HG02973 (cell line): Measurements from ENCODE around the gene GPRC5B.
A peak's percentile ranks its signal among the peaks of the same experiment; 100 is the strongest.

Experiments
- ATAC-seq: cut with Tn5 transposase; IDR thresholded peaks from one replicate; pipeline ENCODE4 v1.9.1; 2021; ENCODE audit warnings: moderate library complexity; ENCODE audit not compliant: unreplicated experiment

GPRC5B gene

GRCh38 chr16:19898924-19899604, 14.4 kb upstream of the GPRC5B start:
- ATAC-seq: no peak

- ATAC-seq: no peak
These were observed 13.5 kb upstream of the GPRC5B start for GRCh38 chr16:19898166-19898565.

GRCh38 chr16:19896951-19897350, 12.3 kb upstream of the GPRC5B start:
- no peak for ATAC-seq

- no peak for ATAC-seq
These were observed 9.9 kb upstream of the GPRC5B start for GRCh38 chr16:19894586-19894985.

DNA sequence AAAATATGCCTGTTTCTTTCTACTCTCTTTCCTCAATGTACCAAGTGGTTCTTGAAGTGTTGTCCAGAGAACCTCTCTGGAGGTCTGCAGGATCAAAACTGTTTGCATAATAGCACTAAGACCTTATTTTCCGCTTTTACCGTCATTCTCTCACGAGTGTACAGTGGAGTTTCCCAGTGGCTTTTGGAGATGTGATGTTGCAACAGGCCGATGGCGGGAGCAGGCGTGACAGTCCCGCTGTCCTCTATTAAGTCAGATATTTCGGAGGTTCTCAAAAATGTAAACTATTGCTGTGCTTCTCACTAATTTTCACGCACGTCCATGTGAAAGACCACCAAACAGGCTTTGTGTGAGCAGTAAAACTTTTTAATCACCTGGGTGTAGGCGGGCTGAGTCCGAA, 8.3 kb upstream of the GPRC5B start:
- no peak for ATAC-seq

DNA sequence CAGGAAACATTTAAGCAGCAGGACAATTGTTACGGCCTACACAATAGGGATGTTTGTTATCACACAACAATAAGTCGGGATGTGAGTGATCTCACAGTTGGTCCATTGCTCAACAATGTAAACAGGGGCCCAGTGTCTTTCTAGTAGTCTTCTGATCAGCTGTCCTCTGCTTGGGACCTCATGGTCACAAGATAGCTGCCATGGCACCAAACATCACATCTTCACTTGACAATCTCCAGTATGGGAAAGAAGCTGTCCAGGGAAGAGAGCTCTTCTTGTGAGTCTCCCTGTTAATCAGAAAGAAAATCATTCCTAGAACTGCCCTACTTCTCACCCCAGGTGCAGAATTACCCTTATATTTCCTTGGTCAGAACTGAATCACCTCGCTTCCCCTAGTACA, 6.3 kb upstream of the GPRC5B start:
- no peak for ATAC-seq

- ATAC-seq: no peak
These were observed 4.2 kb upstream of the GPRC5B start for GRCh38 chr16:19888834-19889233.

GRCh38 chr16:19886073-19886941, 1.7 kb upstream of the GPRC5B start:
- peak; percentile 68 for ATAC-seq

DNA sequence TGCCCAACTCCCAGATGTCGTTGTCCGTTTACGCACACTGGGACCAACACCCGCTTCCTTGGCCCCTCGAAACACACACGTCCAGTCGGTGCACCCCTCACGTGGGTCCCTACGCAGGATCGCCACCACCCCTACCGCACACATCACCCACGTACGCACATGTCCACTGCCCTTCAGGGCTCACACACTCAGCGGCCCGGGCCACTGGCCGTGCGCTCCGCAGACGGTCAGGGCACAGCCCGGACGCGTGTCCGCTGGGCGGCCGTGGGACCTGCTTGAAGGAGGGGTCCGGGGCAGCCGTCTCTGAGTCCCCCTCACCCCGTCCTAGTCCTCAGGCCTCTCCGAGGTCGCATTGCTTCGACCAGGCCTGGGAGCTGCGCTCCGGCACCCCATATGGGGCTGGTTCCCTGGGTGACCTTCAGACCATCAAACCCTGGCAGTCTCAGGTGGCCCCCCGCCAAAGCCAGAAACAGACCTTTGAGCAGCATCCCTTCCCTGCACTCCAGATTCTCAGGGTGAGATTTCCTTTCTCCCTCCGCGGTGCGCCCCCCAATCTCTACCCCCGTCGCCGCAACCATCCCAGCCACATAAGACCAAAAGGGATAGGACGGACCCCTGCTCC, 914 bp upstream of the GPRC5B start:
- ATAC-seq: no peak

- ATAC-seq: no peak
These were observed 622 bp downstream of the GPRC5B start for GRCh38 chr16:19883966-19884485.

DNA sequence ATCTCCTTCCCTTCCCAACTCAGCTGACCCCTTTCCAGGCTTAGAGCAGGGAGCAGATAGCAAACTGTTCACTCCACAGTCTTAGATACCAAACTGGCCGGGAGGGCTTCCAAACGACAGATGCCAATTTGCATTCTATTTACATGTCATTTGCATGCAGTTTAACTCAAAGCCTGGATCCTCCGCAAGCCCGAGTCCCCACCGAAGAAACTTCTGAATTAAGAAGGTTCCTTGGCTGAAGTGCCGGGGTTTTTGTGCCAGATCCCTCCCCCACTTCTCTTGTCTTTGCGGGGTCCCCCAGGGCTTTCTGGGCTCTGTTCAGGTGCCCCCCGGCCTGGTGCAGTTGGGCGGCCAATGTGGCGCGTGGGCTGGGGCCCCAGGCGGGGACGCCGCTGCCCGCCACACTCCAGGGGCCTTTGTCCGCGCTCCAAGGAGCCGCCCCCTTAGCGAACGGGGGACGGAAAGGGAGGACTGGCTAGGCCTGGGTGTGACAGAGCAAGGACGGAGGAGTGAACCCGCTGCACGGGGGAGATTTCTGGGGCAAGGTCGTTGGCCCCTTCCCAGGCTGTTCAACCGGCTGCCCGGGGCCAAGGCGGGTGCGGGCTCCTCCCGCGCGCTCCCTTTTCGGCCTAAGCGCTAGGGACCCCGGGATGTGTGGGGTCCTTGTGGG, 1.2 kb downstream of the GPRC5B start:
- no peak for ATAC-seq

- ATAC-seq: no peak
These were observed 2.0 kb downstream of the GPRC5B start for GRCh38 chr16:19882646-19883045.

DNA sequence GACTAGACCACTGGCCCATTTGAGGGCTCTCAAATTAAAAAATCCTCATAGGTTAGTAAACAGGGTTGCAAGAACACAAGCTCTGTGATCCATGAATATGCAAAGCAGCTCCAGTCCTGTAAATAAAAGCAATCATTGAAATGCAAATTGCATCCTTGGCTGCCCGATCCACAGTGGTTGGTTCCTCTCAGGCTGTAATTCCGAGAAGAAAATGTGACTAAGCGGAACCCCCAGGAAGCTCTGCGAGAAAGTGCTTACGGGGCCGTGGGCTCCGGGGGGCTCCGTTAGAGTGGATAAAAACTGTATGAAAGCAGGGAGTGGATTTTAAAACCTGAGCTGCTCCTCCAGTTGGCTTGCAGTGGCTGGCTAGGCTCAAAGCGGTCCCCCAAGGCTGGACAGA, 2.5 kb downstream of the GPRC5B start:
- no peak for ATAC-seq

DNA sequence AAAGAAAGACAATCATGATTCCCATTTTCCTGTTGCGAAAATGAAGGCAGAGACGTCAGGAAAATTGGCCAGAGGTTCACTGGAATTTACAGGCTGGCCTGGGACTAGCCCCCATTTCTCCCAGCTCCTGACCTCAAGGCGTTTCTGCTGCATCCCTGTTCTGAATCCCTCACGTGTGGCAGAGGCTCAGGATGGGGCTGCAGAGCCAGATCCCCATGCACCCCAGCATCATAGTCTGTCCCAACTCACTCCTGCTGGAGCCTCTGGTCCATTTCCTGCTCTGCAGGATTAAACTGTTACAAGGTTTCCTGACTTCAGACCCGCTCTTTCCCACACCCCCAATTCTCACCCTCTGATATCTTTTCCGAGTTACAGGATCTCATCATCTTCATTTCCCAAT, 2.9 kb downstream of the GPRC5B start:
- ATAC-seq: no peak

DNA sequence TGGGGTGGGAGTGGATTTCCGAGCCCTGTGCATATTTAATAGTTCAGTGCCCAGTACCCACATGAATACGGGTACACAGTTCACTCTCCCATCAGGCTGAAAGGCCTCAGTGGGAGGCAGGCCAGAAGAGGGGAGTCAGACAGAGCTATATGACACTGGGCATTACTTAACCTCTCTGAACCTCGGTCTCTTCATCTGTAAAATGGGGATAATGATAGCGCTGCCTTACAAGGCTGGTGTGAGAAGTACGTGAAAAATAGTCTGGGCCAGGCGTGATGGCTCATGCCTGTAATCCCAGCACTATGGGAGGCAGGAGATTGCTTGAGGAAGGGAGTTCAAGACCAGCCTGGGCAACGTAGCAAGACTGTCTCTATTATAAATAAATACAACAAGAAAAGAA, 3.6 kb downstream of the GPRC5B start:
- no peak for ATAC-seq

- ATAC-seq: no peak
These were observed 5.3 kb downstream of the GPRC5B start for GRCh38 chr16:19879241-19879792.

DNA sequence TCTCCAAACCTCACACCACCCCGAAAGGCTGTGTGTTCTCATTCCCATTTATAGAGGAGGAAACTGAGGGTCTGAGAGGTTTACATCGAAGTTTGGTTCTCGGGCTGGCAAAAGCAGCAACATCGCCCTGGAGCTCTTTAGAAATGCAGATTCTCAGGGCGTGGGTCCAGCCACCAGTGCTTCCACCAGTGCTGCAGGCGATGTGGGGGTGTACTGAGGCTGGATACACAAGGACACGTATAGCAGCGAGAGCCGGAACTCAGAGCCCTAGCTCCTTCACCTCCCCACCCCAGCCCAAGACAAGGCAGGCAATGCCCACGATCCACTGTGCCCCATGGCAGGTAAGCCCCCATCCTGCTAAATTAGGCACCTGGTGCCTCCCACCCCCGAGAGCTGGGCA, 5.9 kb downstream of the GPRC5B start:
- ATAC-seq: no peak

DNA sequence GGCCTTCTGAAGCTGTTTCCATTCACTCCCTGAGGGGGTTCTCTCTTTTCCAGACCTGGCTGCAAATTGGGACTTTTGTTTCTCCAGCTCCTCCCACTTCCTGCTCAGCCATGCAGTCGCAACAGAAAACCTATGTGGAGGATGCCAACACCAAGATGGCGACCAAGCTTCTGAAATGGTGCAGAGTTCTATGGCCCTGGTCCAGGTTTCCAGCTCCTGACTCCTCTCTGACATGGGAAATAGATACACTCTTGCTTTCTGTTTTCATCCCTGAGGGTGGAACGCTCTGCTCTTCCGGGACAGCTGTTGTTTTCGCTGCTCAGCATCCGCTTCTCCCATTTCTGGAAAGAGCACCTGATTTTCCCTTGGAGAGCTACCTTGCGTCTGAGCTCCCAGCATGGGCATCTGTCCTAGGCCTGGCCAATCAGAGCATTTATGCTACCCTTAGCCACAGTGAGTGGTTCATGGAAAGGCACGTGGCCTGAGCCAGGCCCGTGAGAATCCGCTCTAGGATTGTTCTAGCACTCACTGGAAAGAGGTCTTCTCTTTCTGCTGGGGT, 8.1 kb downstream of the GPRC5B start:
- ATAC-seq: no peak

GRCh38 chr16:19875900-19876299, 8.7 kb downstream of the GPRC5B start:
- no peak for ATAC-seq

GRCh38 chr16:19874851-19875546, 9.6 kb downstream of the GPRC5B start:
- no peak for ATAC-seq
